HG02763 (cell line): ENCODE data around the gene MOXD1.

Source experiments
- ATAC-seq: cut with Tn5 transposase; IDR thresholded peaks from one replicate; pipeline ENCODE4 v1.9.1; 2021; ENCODE audit warnings: mild to moderate bottlenecking, moderate library complexity; ENCODE audit not compliant: unreplicated experiment

MOXD1 gene

GRCh38 chr6:132400555-132400882 lies 756 bp downstream of the MOXD1 start:
- no peak for ATAC-seq

- ATAC-seq, result no peak
These were observed 1.8 kb downstream of the MOXD1 start for GRCh38 chr6:132399376-132400074.

- ATAC-seq, result no peak
These were observed 6.2 kb downstream of the MOXD1 start for GRCh38 chr6:132395015-132395597.

- ATAC-seq, result no peak
These were observed 8.5 kb downstream of the MOXD1 start for GRCh38 chr6:132392792-132393191.

GRCh38 chr6:132392270-132392646 lies 9.0 kb downstream of the MOXD1 start:
- no peak for ATAC-seq

GRCh38 chr6:132391391-132392269 lies 9.6 kb downstream of the MOXD1 start:
- ATAC-seq, result no peak

- no peak for ATAC-seq
These were observed 10.8 kb downstream of the MOXD1 start for GRCh38 chr6:132390451-132390850.

GRCh38 chr6:132390017-132390416 lies 11.3 kb downstream of the MOXD1 start:
- ATAC-seq, result no peak

- ATAC-seq, result no peak
These were observed 13.0 kb downstream of the MOXD1 start for GRCh38 chr6:132388291-132388690.

- no peak for ATAC-seq
These were observed 18.6 kb downstream of the MOXD1 start for GRCh38 chr6:132382630-132383175.

- ATAC-seq, result no peak
These were observed 19.9 kb downstream of the MOXD1 start for GRCh38 chr6:132381381-132381780.

- no peak for ATAC-seq
These were observed 20.8 kb downstream of the MOXD1 start for GRCh38 chr6:132380358-132381029.

GRCh38 chr6:132369526-132369925 lies 31.7 kb downstream of the MOXD1 start:
- ATAC-seq, result no peak

GRCh38 chr6:132368916-132369481 lies 32.3 kb downstream of the MOXD1 start:
- ATAC-seq, result no peak

GRCh38 chr6:132365281-132365907 lies 35.9 kb downstream of the MOXD1 start:
- ATAC-seq, result peak; percentile 94

- ATAC-seq, result no peak
These were observed 36.8 kb downstream of the MOXD1 start for GRCh38 chr6:132364306-132365074.

GRCh38 chr6:132362442-132363185 lies 38.7 kb downstream of the MOXD1 start:
- no peak for ATAC-seq

- ATAC-seq, result no peak
These were observed 40.2 kb downstream of the MOXD1 start for GRCh38 chr6:132361101-132361500.

GRCh38 chr6:132359886-132360285 lies 41.4 kb downstream of the MOXD1 start:
- ATAC-seq, result no peak
